Hepatocyte (in vitro differentiated cells): ENCODE data around the gene SMARCD3. TPM values are rescaled to one million over a fixed set of nuclear protein-coding genes. Genes with fewer than 3 reads are reported as not detected.

ENCODE experiments used
- DNase-seq: peaks from one replicate; pipeline ENCODE4 v3.0.0-alpha.2; 2016; ENCODE audit warnings: low spot score
- H2AFZ ChIP-seq: fragments of 200-600 bp; sonication (generic); 2 replicates; pipeline ENCODE4 v1.6.0; 2016; ENCODE audit warnings: antibody characterized with exemption, mild to moderate bottlenecking
- H3K27ac ChIP-seq: fragments of 200-600 bp; sonication (generic); 2 replicates; pipeline ENCODE4 v1.5.1; 2016; ENCODE audit warnings: mild to moderate bottlenecking
- H3K27me3 ChIP-seq: fragments of 200-600 bp; sonication (generic); 2 replicates; pipeline ENCODE4 v1.6.1; 2016
- H3K36me3 ChIP-seq: fragments of 200-600 bp; sonication (generic); replicated peaks from 2 replicates; pipeline ENCODE4 v1.5.1; 2016; ENCODE audit warnings: low read depth; ENCODE audit not compliant: insufficient read depth
- H3K4me1 ChIP-seq: fragments of 200-600 bp; sonication (generic); 2 replicates; pipeline ENCODE4 v1.5.1; 2016; ENCODE audit warnings: mild to moderate bottlenecking, moderate library complexity; ENCODE audit not compliant: insufficient read depth
- H3K4me2 ChIP-seq: fragments of 200-600 bp; sonication (generic); 2 replicates; pipeline ENCODE4 v1.6.0; 2016
- H3K4me3 ChIP-seq: fragments of 200-600 bp; sonication (generic); 2 replicates; pipeline ENCODE4 v1.5.1; 2016; ENCODE audit warnings: mild to moderate bottlenecking
- H3K79me2 ChIP-seq: fragments of 200-600 bp; sonication (generic); 2 replicates; pipeline ENCODE4 v1.6.0; 2017; ENCODE audit warnings: mild to moderate bottlenecking
- H3K9me2 ChIP-seq: fragments of 200-600 bp; sonication (generic); replicated peaks from 2 replicates; pipeline ENCODE4 v1.6.0; 2017; ENCODE audit warnings: mild to moderate bottlenecking; ENCODE audit not compliant: insufficient read depth
- H3K9me3 ChIP-seq: fragments of 200-600 bp; sonication (generic); 2 replicates; pipeline ENCODE4 v1.5.1; 2016; ENCODE audit warnings: low read depth, mild to moderate bottlenecking
- H4K20me1 ChIP-seq: fragments of 200-600 bp; sonication (generic); 2 replicates; pipeline ENCODE4 v1.6.0; 2016; ENCODE audit warnings: mild to moderate bottlenecking; ENCODE audit not compliant: insufficient read depth, poor library complexity, severe bottlenecking
- CTCF ChIP-seq: fragments of 200-600 bp; sonication (generic); IDR thresholded peaks from 2 replicates; pipeline ENCODE4 v1.5.1; 2016; ENCODE audit warnings: antibody characterized with exemption, mild to moderate bottlenecking; ENCODE audit not compliant: poor library complexity
- EZH2 ChIP-seq: fragments of 200-600 bp; sonication (generic); IDR thresholded peaks from 2 replicates; pipeline ENCODE4 v1.6.1; 2016; ENCODE audit warnings: antibody characterized with exemption, mild to moderate bottlenecking, borderline replicate concordance
- EZH2phosphoT487 ChIP-seq: fragments of 200-600 bp; sonication (generic); IDR thresholded peaks from one replicate; pipeline ENCODE4 v1.6.1; 2018; ENCODE audit warnings: antibody characterized with exemption, mild to moderate bottlenecking, low read depth, moderate library complexity; ENCODE audit not compliant: unreplicated experiment, severe bottlenecking
- WGBS: methylation state at CpG from one replicate; pipeline ENCODE4 v1.1.6; 2016; ENCODE audit warnings: low lambda C conversion rate; ENCODE audit errors: missing lambda C conversion rate; 5-methylcytosine and 5-hydroxymethylcytosine counted together
- polyA plus RNA-seq: library from polyadenylated mRNA; unstranded; fragments of >200 nt; fragmentation: Nextera tagmentation; extraction: Ambion mirVana; gene quantifications from 2 replicates; pipeline ENCODE4 v1.2.1, GENCODE V29; 2016
- total RNA-seq: library from RNA; depleted of rRNA; stranded (reverse); fragments of >200 nt; gene quantifications from 2 replicates; pipeline ENCODE4 v1.2.3, GENCODE V29; 2014

Gene SMARCD3
- total and polyA plus RNA-seq, 2 experiments from 2014 or later = 42.4 to 73.1 TPM

GRCh38 chr7:151201751-151202150, 46.7 kb downstream of the SMARCD3 start:
- no peaks in the 10 kb centered on the region for H3K9me3 ChIP-seq
- H2AFZ ChIP-seq = no peak overlapping the region
- no peaks in the 10 kb centered on the region for H3K4me1 ChIP-seq
- no peak overlapping the region for H3K27ac ChIP-seq
- no peaks in the 10 kb centered on the region for H4K20me1 ChIP-seq
- 89% methylated on average over 4 of the region's 4 CpGs for WGBS
- H3K27me3 ChIP-seq = no peaks in the 10 kb centered on the region
- no peak overlapping the region for H3K4me3 ChIP-seq
- no peak overlapping the region for H3K4me2 ChIP-seq
- H3K79me2 ChIP-seq = no peaks in the 10 kb centered on the region
- no peaks in the 10 kb centered on the region for H3K36me3 ChIP-seq
- TF ChIP-seq CTCF = no peak
- no peak for TF ChIP-seq EZH2phosphoT487
- TF ChIP-seq EZH2 = no peak
- no peaks in the 10 kb centered on the region for H3K9me2 ChIP-seq
- no peak for DNase-seq

- no peaks in the 10 kb centered on the region for H3K79me2 ChIP-seq
- H3K36me3 ChIP-seq = no peaks in the 10 kb centered on the region
- H3K4me2 ChIP-seq = no peak overlapping the region
- 80% methylated on average over 3 of the region's 3 CpGs for WGBS
- TF ChIP-seq CTCF = no peak
- TF ChIP-seq EZH2phosphoT487 = no peak
- TF ChIP-seq EZH2 = no peak
- H3K27me3 ChIP-seq = no peaks in the 10 kb centered on the region
- no peak for DNase-seq
- no peak overlapping the region for H3K4me3 ChIP-seq
- no peaks in the 10 kb centered on the region for H3K4me1 ChIP-seq
- no peaks in the 10 kb centered on the region for H4K20me1 ChIP-seq
- H3K9me3 ChIP-seq = no peaks in the 10 kb centered on the region
- H3K27ac ChIP-seq = no peak overlapping the region
- no peaks in the 10 kb centered on the region for H3K9me2 ChIP-seq
- H2AFZ ChIP-seq = no peak overlapping the region
These were observed 47.1 kb downstream of the SMARCD3 start for GRCh38 chr7:151201344-151201743.

GRCh38 chr7:151198945-151199848, 49.3 kb downstream of the SMARCD3 start:
- 83% methylated on average over 25 of the region's 30 CpGs for WGBS
- H3K9me3 ChIP-seq = no peaks in the 10 kb centered on the region
- no peak overlapping the region for H3K4me2 ChIP-seq
- H3K9me2 ChIP-seq = no peaks in the 10 kb centered on the region
- no peaks in the 10 kb centered on the region for H3K36me3 ChIP-seq
- no peak for DNase-seq
- no peaks in the 10 kb centered on the region for H3K4me1 ChIP-seq
- TF ChIP-seq EZH2phosphoT487 (no peak), EZH2 (no peak), CTCF (no peak)
- peaks cover 13% of the 10 kb centered on the region for H3K27me3 ChIP-seq
- no peak overlapping the region for H2AFZ ChIP-seq
- H4K20me1 ChIP-seq = no peaks in the 10 kb centered on the region
- H3K79me2 ChIP-seq = no peaks in the 10 kb centered on the region
- H3K27ac ChIP-seq = no peak overlapping the region
- H3K4me3 ChIP-seq = no peak overlapping the region
